Fibroblast of villous mesenchyme (primary cell): ENCODE measurements around the gene SOWAHB. TPM values are rescaled to one million over a fixed set of nuclear protein-coding genes. Genes with fewer than 3 reads are reported as not detected.

Experiments used
- DNase-seq: peaks from one replicate; pipeline ENCODE4 v3.0.0-alpha.2; 2010; ENCODE audit warnings: low read depth
- H3K4me3 ChIP-seq: 2 replicates; pipeline ENCODE4 v1.5.1; 2011; ENCODE audit warnings: low read depth, mild to moderate bottlenecking, low read length
- CTCF ChIP-seq: IDR thresholded peaks from 2 replicates; pipeline ENCODE4 v1.5.1; 2012; ENCODE audit warnings: low read depth, mild to moderate bottlenecking, low read length; ENCODE audit not compliant: insufficient read depth
- total RNA-seq: library from RNA; depleted of rRNA; stranded (reverse); fragments of >200 nt; gene quantifications from 2 replicates; pipeline ENCODE4 v1.2.3, GENCODE V29; 2012

The SOWAHB gene
- total RNA-seq, 1 donor = under 0.01 TPM

GRCh38 chr4:76856243-76857073 lies 41.5 kb downstream of the SOWAHB start:
- no peak for TF ChIP-seq CTCF

GRCh38 chr4:76854858-76855257 lies 43.1 kb downstream of the SOWAHB start:
- DNase-seq = peak; percentile 42
- no peak overlapping the region for H3K4me3 ChIP-seq
- no peak for TF ChIP-seq CTCF

More at GRCh38 chr4:76856243-76857073, 41.5 kb downstream of the SOWAHB start:
- peak; percentile 70 for DNase-seq
- no peak overlapping the region for H3K4me3 ChIP-seq

GRCh38 chr4:76851375-76851774 lies 46.6 kb downstream of the SOWAHB start:
- peak; percentile 29 for DNase-seq
- TF ChIP-seq CTCF = no peak
- H3K4me3 ChIP-seq = no peak overlapping the region

GRCh38 chr4:76850010-76850441 lies 47.9 kb downstream of the SOWAHB start:
- TF ChIP-seq CTCF = no peak
- peak; percentile 97 for DNase-seq

More at GRCh38 chr4:76850010-76850441, 47.9 kb downstream of the SOWAHB start:
- H3K4me3 ChIP-seq = no peak overlapping the region

Other genes with a start within 250 kb of the SOWAHB start
- 439 and 632 TPM in 2 replicates for gene SEPTIN11, start 51.6 kb upstream of the SOWAHB start, total RNA-seq
- 129 and 187 TPM in 2 replicates for gene CCNI, start 177.8 kb upstream of the SOWAHB start, total RNA-seq